Heart left ventricle (tissue), 13 donors: ENCODE results near the gene BAZ1B.

Source experiments
- CTCF ChIP-seq, 12 donors: fragments of 200-600 bp; sonication (generic) in 4 of 12; IDR thresholded peaks; one replicate each; pipeline versions ENCODE4 v1.5.0 to v1.8.0; 2018 to 2022; ENCODE audit warnings: antibody characterized with exemption in 12 of 12, mild to moderate bottlenecking in 5 of 12
- POLR2A ChIP-seq, 2 donors: fragments of 450-650 bp; IDR thresholded peaks; one replicate each; pipeline ENCODE4 v1.6.1; 2017; ENCODE audit warnings: antibody characterized with exemption in 2 of 2, mild to moderate bottlenecking in 2 of 2, moderate library complexity in 2 of 2
- donor health status: ischemic (EF 13 %, LVEDD 7.1; RV severe dilation, severe dysfunction).
- donor health status: DM: no; HTN: yes; CAD: no.
- donor health status: DM: no; HTN: no; CAD: no.
- donor health status: ischemic (EF 25% LVEDD 6.9; RV normal size, moderate dysfunction).
- donor health status: ischemic (EF 25% LVEDD 5.7; RV mildly dilated, moderate dysfunction).
- donor health status: ischemic (EF 35%, LVEDD 5.7; RV mildly dilated, moderate dysfunction).
- donor health status: nonischemic (EF 11% LVEDD 7.7; RV severe dilation, severe dysfunction).
- donor health status: DM: yes; HTN: yes; CAD: no.
- donor health status: PGD.
- donor health status: ischemic (EF 29% LVEDD 5.4; RV normal size, mild dysfunction).
- donor health status: nonischemic (EF 23%, LVEDD 6.1; RV moderate dilation, normal function).

DNA sequence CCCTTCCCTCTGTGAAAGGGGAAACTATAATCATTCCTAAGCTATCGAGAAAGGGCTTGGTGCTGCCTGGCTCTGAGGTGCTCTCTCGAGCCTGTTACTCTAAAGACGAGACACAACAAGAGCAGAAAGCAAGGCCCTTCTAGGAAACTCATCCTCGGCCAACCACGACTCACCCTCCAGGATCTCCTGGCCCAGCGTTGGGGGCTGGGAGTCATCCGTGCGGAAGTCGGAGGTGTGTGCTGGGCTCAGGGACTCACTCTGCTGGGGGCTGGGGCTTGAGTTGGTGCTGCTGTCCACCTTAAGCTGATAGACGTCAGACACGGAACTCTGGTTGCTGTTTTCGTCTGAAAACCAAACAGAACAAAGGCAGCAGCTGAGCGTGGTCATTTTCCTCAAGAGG is 17.6 kb upstream of the BAZ1B start:
- TF ChIP-seq CTCF (IDR thresholded peaks at IDR 0.05) (no peak), POLR2A (IDR thresholded peaks at IDR 0.05) (no peak)
